Astrocyte (in vitro differentiated cells and primary cell): ENCODE data around the gene CES2.
"Not testable (repeated sequence)": the region's sequence is repeated elsewhere in the genome, so short reads cannot be mapped to it uniquely, and the experiment has no call there.

Experiments
- EZH2 ChIP-seq: IDR thresholded peaks from 2 replicates; pipeline ENCODE4 v1.6.1; 2012; ENCODE audit warnings: mild to moderate bottlenecking, low read length, inconsistent platforms; ENCODE audit not compliant: insufficient read depth
- TF ChIP-seq, protein P1 (sequence below): IDR thresholded peaks from 2 replicates; pipeline ENCODE4 v1.5.1; 2011; ENCODE audit warnings: low read depth, mild to moderate bottlenecking, inconsistent platforms, low read length, moderate library complexity; ENCODE audit not compliant: insufficient read depth

DNA sequence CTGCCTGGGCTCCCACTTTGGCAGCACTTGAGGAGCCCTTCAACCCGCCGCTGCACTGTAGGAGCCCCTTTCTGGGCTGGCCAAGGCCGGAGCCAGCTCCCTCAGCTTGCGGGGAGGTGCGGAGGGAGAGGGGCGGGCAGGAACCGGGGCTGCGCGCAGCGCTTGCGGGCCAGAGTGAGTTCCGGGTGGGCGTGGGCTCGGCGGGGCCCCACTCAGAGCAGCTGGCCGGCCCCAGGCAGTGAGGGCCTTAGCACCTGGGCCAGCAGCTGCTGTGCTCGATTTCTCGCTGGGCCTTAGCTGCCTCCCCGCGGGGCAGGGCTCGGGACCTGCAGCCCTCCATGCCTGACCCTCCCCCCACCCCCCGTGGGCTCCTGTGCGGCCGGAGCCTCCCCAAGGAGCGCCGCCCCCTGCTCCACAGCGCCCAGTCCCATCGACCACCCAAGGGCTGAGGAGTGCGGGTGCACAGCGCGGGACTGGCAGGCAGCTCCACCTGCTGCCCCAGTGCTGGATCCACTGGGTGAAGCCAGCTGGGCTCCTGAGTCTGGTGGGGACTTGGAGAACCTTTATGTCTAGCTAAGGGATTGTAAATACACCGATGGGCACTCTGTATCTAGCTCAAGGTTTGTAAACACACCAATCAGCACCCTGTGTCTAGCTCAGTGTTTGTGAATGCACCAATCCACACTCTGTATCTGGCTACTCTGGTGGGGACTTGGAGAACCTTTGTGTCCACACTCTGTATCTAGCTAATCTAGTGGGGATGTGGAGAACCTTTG is 39.0 kb downstream of the CES2 start:
- TF ChIP-seq, protein P1, sequence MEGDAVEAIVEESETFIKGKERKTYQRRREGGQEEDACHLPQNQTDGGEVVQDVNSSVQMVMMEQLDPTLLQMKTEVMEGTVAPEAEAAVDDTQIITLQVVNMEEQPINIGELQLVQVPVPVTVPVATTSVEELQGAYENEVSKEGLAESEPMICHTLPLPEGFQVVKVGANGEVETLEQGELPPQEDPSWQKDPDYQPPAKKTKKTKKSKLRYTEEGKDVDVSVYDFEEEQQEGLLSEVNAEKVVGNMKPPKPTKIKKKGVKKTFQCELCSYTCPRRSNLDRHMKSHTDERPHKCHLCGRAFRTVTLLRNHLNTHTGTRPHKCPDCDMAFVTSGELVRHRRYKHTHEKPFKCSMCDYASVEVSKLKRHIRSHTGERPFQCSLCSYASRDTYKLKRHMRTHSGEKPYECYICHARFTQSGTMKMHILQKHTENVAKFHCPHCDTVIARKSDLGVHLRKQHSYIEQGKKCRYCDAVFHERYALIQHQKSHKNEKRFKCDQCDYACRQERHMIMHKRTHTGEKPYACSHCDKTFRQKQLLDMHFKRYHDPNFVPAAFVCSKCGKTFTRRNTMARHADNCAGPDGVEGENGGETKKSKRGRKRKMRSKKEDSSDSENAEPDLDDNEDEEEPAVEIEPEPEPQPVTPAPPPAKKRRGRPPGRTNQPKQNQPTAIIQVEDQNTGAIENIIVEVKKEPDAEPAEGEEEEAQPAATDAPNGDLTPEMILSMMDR: not testable (repeated sequence)
- TF ChIP-seq EZH2: not testable (repeated sequence)
